ENCODE measurements around the gene TUBE1.
A peak's percentile ranks its signal among the peaks of the same experiment; 100 is the strongest.

Gene TUBE1

GRCh38 chr6:112033791-112034615 is 53.3 kb downstream of the TUBE1 start:
- peak; percentile 28 for DNase-seq

GRCh38 chr6:112032728-112033127 is 54.6 kb downstream of the TUBE1 start:
- DNase-seq = no peak

- no peak for DNase-seq
Observed at GRCh38 chr6:112031960-112032359, 55.3 kb downstream of the TUBE1 start.

GRCh38 chr6:112030961-112031660 is 56.2 kb downstream of the TUBE1 start:
- no peak for DNase-seq

GRCh38 chr6:112030206-112030960 is 56.9 kb downstream of the TUBE1 start:
- DNase-seq = no peak

GRCh38 chr6:112029045-112029822 is 58.0 kb downstream of the TUBE1 start:
- peak; percentile 90 for DNase-seq

- peak; percentile 38 for DNase-seq
Observed at GRCh38 chr6:112027942-112028674, 59.2 kb downstream of the TUBE1 start.

DNA sequence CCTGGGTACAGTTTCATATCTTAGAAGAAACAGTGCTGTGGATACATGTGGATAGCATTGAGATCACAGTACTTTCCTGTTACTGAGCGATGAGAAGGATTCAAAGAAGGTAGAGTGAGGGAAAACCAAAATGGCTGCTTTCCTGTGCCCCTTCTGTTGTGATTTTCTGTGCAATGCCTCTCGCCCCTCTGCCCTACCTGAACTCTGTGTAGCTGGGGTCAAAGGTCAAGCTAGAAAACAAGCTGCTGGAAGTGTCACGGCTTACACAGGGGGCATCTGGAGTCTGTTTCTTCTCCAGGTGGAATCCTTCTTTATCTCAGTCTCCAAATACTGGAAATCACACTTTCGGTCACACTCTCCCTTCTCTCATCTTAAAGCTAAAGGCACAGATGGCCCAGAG is 60.3 kb downstream of the TUBE1 start:
- DNase-seq = no peak

DNA sequence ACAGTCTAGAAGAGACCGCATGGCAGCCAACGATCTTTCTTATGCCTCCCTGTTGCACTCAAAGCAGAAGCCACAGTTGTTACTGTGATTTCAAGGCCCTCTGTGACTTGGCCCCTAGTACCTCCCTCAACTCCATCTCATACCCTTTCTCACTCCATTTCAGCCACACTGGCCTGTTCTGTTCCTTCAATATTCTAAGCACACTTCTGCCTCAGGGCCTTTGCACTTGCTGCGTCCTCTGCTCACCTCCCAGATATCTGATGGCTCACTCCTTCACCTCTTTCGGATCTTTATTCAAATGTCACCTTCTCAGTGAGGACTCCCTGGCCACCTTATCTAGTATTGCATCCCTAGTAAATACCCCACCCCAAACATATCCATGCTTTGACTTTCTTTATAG is 62.8 kb downstream of the TUBE1 start:
- no peak for DNase-seq

- DNase-seq = no peak
Observed at GRCh38 chr6:112022749-112023148, 64.5 kb downstream of the TUBE1 start.

DNA sequence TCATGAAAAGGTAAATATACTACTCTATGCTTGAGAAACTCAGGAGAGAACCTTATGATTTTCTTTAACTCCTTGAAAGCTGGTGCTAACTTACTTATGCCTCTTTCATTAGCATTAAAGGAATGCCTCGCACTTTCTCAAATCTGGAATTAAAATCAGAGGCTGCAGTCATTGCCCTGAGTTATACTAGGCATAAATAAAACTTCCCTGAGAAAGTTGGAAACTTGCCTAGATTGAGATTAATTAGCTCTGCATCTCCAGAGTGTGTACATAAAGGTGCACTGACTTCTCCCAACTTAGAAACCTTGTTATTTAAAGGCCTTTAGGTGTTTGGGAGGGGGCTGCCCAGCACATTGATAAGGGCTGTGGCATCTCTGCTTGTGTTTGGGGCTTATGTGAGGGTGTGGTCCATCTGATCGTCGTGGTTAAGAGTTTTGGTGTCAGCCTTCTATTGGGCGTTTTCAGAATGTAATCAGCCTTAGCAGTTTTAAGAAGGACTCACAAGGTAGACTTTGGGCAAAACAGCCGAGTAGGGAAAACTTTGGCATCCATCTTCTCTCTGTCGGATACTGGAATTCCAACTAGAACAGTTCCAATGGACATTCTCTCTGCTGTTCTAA is 65.5 kb downstream of the TUBE1 start:
- DNase-seq = no peak

Data from activated CD4-positive, alpha-beta T cell treated with anti-CD3 and anti-CD28 coated beads for 48 hours (primary cell).